Measurements from ENCODE around the gene AP3D1. TPM values are rescaled to one million over a fixed set of nuclear protein-coding genes. Genes with fewer than 3 reads are reported as not detected.
"Not testable (repeated sequence)": the region's sequence is repeated elsewhere in the genome, so short reads cannot be mapped to it uniquely, and the experiment has no call there.

Gene AP3D1
- 80.2 TPM for polyA plus RNA-seq (2012; ENCODE audit: low read depth, missing spikeins)

- peak; percentile 98 for DNase-seq (ENCODE audit: insufficient read length, low spot score)
- peak; percentile 99 for FAIRE-seq
- TF ChIP-seq POLR2AphosphoS5 (IDR thresholded peaks at IDR 0.05; ENCODE audit: low read depth, low read length) (0 out of 2 replicates have a peak, but pooled peaks have one; percentile 22), TAF1 (IDR thresholded peaks at IDR 0.05; ENCODE audit: low read depth, low read length) (peak; percentile 64), PAX5 (IDR thresholded peaks at IDR 0.05; ENCODE audit: insufficient read depth, low read length, severe bottlenecking) (no peak), POU2F2 (IDR thresholded peaks at IDR 0.05; ENCODE audit: low read depth, low read length) (no peak)
Measured at GRCh38 chr19:2151339-2152229, at the start of gene AP3D1. Gene AP3D1, minus strand, starts transcription at chr19:2151566. Its CDS starts 232 bp downstream, at chr19:2151334.

- DNase-seq (ENCODE audit: insufficient read length, low spot score); FAIRE-seq: not testable (repeated sequence)
Measured at GRCh38 chr19:2200624-2201294, 49.4 kb upstream of the AP3D1 start.

GRCh38 chr19:2199861-2200623 lies 48.7 kb upstream of the AP3D1 start:
- FAIRE-seq (no peak), DNase-seq (ENCODE audit: insufficient read length, low spot score) (no peak)
- TF ChIP-seq POU2F2 (IDR thresholded peaks at IDR 0.05; ENCODE audit: low read depth, low read length) = no peak
- TF ChIP-seq PAX5 (IDR thresholded peaks at IDR 0.05; ENCODE audit: insufficient read depth, low read length, severe bottlenecking) = no peak
- no peak for TF ChIP-seq POLR2A (IDR thresholded peaks at IDR 0.05; ENCODE audit: low read depth, low read length)
- TF ChIP-seq TAF1 (IDR thresholded peaks at IDR 0.05; ENCODE audit: low read depth, low read length) = no peak
- no peak for TF ChIP-seq SPI1 (IDR thresholded peaks at IDR 0.05; ENCODE audit: low read depth, low read length)
- no peak for TF ChIP-seq POLR2AphosphoS5 (IDR thresholded peaks at IDR 0.05; ENCODE audit: low read depth, low read length)

GRCh38 chr19:2199215-2199614 lies 47.8 kb upstream of the AP3D1 start:
- TF ChIP-seq PAX5 (IDR thresholded peaks at IDR 0.05; ENCODE audit: insufficient read depth, low read length, severe bottlenecking) (no peak), POU2F2 (IDR thresholded peaks at IDR 0.05; ENCODE audit: low read depth, low read length) (no peak), TAF1 (IDR thresholded peaks at IDR 0.05; ENCODE audit: low read depth, low read length) (no peak), POLR2A (IDR thresholded peaks at IDR 0.05; ENCODE audit: low read depth, low read length) (no peak)
- FAIRE-seq (no peak), DNase-seq (ENCODE audit: insufficient read length, low spot score) (peak; percentile 73)

GRCh38 chr19:2198317-2198716 lies 47.0 kb upstream of the AP3D1 start:
- DNase-seq (ENCODE audit: insufficient read length, low spot score) = no peak

DNA sequence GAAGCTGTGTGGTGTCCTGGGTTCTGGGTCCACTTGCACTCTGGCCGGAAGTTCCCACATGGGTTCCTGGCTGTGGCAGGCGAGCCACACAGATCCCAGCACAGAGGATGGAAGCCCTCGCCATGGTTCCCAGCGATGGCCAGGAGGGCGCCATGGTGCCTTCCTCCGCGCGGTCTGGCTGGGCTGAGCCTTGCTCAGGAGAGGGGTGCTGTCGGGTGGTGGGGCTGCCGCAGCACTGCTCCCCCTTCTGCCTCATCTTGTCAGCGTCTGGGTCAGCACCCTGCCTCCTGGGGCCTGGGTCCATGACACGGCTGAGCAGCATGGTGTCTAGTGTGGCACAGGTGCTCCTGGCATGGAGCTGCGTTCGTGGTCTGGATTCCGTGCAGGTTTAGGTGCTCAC lies 45.9 kb upstream of the AP3D1 start:
- FAIRE-seq (no peak), DNase-seq (ENCODE audit: insufficient read length, low spot score) (no peak)
- TF ChIP-seq SPI1 (IDR thresholded peaks at IDR 0.05; ENCODE audit: low read depth, low read length) (no peak), POU2F2 (IDR thresholded peaks at IDR 0.05; ENCODE audit: low read depth, low read length) (no peak), POLR2AphosphoS5 (IDR thresholded peaks at IDR 0.05; ENCODE audit: low read depth, low read length) (no peak)

More at GRCh38 chr19:2198317-2198716, 47.0 kb upstream of the AP3D1 start:
- no peak for FAIRE-seq
- TF ChIP-seq POLR2A (IDR thresholded peaks at IDR 0.05; ENCODE audit: low read depth, low read length) = no peak
- TF ChIP-seq TAF1 (IDR thresholded peaks at IDR 0.05; ENCODE audit: low read depth, low read length) = no peak
- TF ChIP-seq POU2F2 (IDR thresholded peaks at IDR 0.05; ENCODE audit: low read depth, low read length) = no peak
- TF ChIP-seq POLR2AphosphoS5 (IDR thresholded peaks at IDR 0.05; ENCODE audit: low read depth, low read length) = no peak
- TF ChIP-seq SPI1 (IDR thresholded peaks at IDR 0.05; ENCODE audit: low read depth, low read length) = no peak
- no peak for TF ChIP-seq PAX5 (IDR thresholded peaks at IDR 0.05; ENCODE audit: insufficient read depth, low read length, severe bottlenecking)

GRCh38 chr19:2195914-2196313 lies 44.5 kb upstream of the AP3D1 start:
- FAIRE-seq (no peak), DNase-seq (ENCODE audit: insufficient read length, low spot score) (no peak)
- TF ChIP-seq TAF1 (IDR thresholded peaks at IDR 0.05; ENCODE audit: low read depth, low read length) = no peak
- no peak for TF ChIP-seq POU2F2 (IDR thresholded peaks at IDR 0.05; ENCODE audit: low read depth, low read length)
- no peak for TF ChIP-seq SPI1 (IDR thresholded peaks at IDR 0.05; ENCODE audit: low read depth, low read length)
- TF ChIP-seq PAX5 (IDR thresholded peaks at IDR 0.05; ENCODE audit: insufficient read depth, low read length, severe bottlenecking) = no peak
- TF ChIP-seq POLR2AphosphoS5 (IDR thresholded peaks at IDR 0.05; ENCODE audit: low read depth, low read length) = no peak; the same call in 1 of the 2 replicates
- no peak for TF ChIP-seq POLR2A (IDR thresholded peaks at IDR 0.05; ENCODE audit: low read depth, low read length)

DNA sequence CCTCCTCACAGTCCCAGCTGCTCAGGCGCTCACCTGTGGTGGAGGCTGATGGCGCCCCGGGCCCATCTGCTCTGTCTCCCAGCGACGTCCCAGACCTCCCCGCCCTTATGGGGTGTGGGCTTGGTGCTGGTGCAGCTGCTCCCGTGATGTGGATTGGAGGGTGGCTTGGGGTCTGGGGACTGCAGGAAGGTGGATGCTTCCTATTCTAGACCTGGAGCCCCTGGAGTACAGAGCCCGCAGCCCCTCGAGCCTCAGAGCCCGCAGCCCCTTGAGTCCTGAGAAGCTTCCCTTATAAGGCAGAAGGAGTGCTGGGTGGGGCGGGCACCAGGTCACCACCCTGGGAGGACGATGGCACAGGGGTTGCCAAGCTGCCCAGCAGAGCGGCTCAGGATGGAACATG lies 44.0 kb upstream of the AP3D1 start:
- no peak for FAIRE-seq
- TF ChIP-seq TAF1 (IDR thresholded peaks at IDR 0.05; ENCODE audit: low read depth, low read length) = no peak
- no peak for TF ChIP-seq SPI1 (IDR thresholded peaks at IDR 0.05; ENCODE audit: low read depth, low read length)
- peak; percentile 9; the same call in 1 of the 2 replicates for TF ChIP-seq POLR2AphosphoS5 (IDR thresholded peaks at IDR 0.05; ENCODE audit: low read depth, low read length)
- TF ChIP-seq POLR2A (IDR thresholded peaks at IDR 0.05; ENCODE audit: low read depth, low read length) = no peak
- TF ChIP-seq PAX5 (IDR thresholded peaks at IDR 0.05; ENCODE audit: insufficient read depth, low read length, severe bottlenecking) = no peak
- no peak for TF ChIP-seq POU2F2 (IDR thresholded peaks at IDR 0.05; ENCODE audit: low read depth, low read length)
- no peak for DNase-seq (ENCODE audit: insufficient read length, low spot score)

- DNase-seq (ENCODE audit: insufficient read length, low spot score) (no peak), FAIRE-seq (no peak)
- no peak for TF ChIP-seq POLR2A (IDR thresholded peaks at IDR 0.05; ENCODE audit: low read depth, low read length)
- TF ChIP-seq TAF1 (IDR thresholded peaks at IDR 0.05; ENCODE audit: low read depth, low read length) = no peak
- no peak for TF ChIP-seq POU2F2 (IDR thresholded peaks at IDR 0.05; ENCODE audit: low read depth, low read length)
- TF ChIP-seq SPI1 (IDR thresholded peaks at IDR 0.05; ENCODE audit: low read depth, low read length) = no peak
- TF ChIP-seq POLR2AphosphoS5 (IDR thresholded peaks at IDR 0.05; ENCODE audit: low read depth, low read length) = no peak
- TF ChIP-seq PAX5 (IDR thresholded peaks at IDR 0.05; ENCODE audit: insufficient read depth, low read length, severe bottlenecking) = no peak
Measured at GRCh38 chr19:2194513-2195078, 43.2 kb upstream of the AP3D1 start.

Data from GM12891 (cell line).